ENCODE results near the gene CC2D1B.

Gene CC2D1B

GRCh38 chr1:52365071-52365745 is 797 bp downstream of the CC2D1B start:
- H3K4me3 ChIP-seq (ENCODE audit: low read depth, low read length): peak overlapping the region; percentile 87
- TF ChIP-seq CTCF (IDR thresholded peaks at IDR 0.05; ENCODE audit: low read depth, low read length) (no peak), MYC (IDR thresholded peaks at IDR 0.05; ENCODE audit: low read depth, low read length) (0 out of 2 replicates have a peak, but pooled peaks have one; percentile 7)
- peak; percentile 64 for DNase-seq (ENCODE audit: low read depth)

- DNase-seq (ENCODE audit: low read depth): no peak
- no peak for TF ChIP-seq POLR2A (IDR thresholded peaks at IDR 0.05; ENCODE audit: extremely low read depth, insufficient read length)
- no peak for TF ChIP-seq MYC (IDR thresholded peaks at IDR 0.05; ENCODE audit: low read depth, low read length)
- TF ChIP-seq CTCF (IDR thresholded peaks at IDR 0.05; ENCODE audit: low read depth, low read length): peak; percentile 9
- TF ChIP-seq MAX (IDR thresholded peaks at IDR 0.05; ENCODE audit: low read depth, low read length): no peak
- peak overlapping the region; percentile 87 for H3K4me3 ChIP-seq (ENCODE audit: low read depth, low read length)
Measured at GRCh38 chr1:52364235-52364839, 1.7 kb downstream of the CC2D1B start.

- TF ChIP-seq MAX (IDR thresholded peaks at IDR 0.05; ENCODE audit: low read depth, low read length): no peak
- no peak for TF ChIP-seq MYC (IDR thresholded peaks at IDR 0.05; ENCODE audit: low read depth, low read length)
- no peak for TF ChIP-seq CTCF (IDR thresholded peaks at IDR 0.05; ENCODE audit: low read depth, low read length)
- no peak for TF ChIP-seq POLR2A (IDR thresholded peaks at IDR 0.05; ENCODE audit: extremely low read depth, insufficient read length)
Measured at GRCh38 chr1:52360595-52360968, 5.4 kb downstream of the CC2D1B start.

GRCh38 chr1:52359676-52360594 is 6.1 kb downstream of the CC2D1B start:
- no peak overlapping the region for H3K4me3 ChIP-seq (ENCODE audit: low read depth, low read length)
- TF ChIP-seq MYC (IDR thresholded peaks at IDR 0.05; ENCODE audit: low read depth, low read length) (no peak), MAX (IDR thresholded peaks at IDR 0.05; ENCODE audit: low read depth, low read length) (no peak)

More at GRCh38 chr1:52360595-52360968, 5.4 kb downstream of the CC2D1B start:
- DNase-seq (ENCODE audit: low read depth): no peak
- no peak overlapping the region for H3K4me3 ChIP-seq (ENCODE audit: low read depth, low read length)

GRCh38 chr1:52358851-52359497 is 7.0 kb downstream of the CC2D1B start:
- no peak overlapping the region for H3K4me3 ChIP-seq (ENCODE audit: low read depth, low read length)
- TF ChIP-seq MAX (IDR thresholded peaks at IDR 0.05; ENCODE audit: low read depth, low read length) (no peak), POLR2A (IDR thresholded peaks at IDR 0.05; ENCODE audit: extremely low read depth, insufficient read length) (no peak), MYC (IDR thresholded peaks at IDR 0.05; ENCODE audit: low read depth, low read length) (no peak), CTCF (IDR thresholded peaks at IDR 0.05; ENCODE audit: low read depth, low read length) (no peak)
- DNase-seq (ENCODE audit: low read depth): no peak

More at GRCh38 chr1:52359676-52360594, 6.1 kb downstream of the CC2D1B start:
- DNase-seq (ENCODE audit: low read depth): no peak

Data from NB4 (cell line).